Neutrophil (primary cell): ENCODE data around the gene KCNAB2.

ENCODE experiments used
- H3K27ac ChIP-seq: fragments of 200-600 bp; sonication (generic); 2 replicates; pipeline ENCODE4 v1.5.1; 2016; ENCODE audit warnings: mild to moderate bottlenecking, moderate library complexity
- H3K27me3 ChIP-seq: fragments of 200-600 bp; sonication (generic); 2 replicates; pipeline ENCODE4 v1.6.0; 2016; ENCODE audit warnings: mild to moderate bottlenecking
- H3K36me3 ChIP-seq: fragments of 200-600 bp; sonication (generic); 2 replicates; pipeline ENCODE4 v1.5.1; 2017
- H3K4me1 ChIP-seq, 2 experiments: fragments of 200-600 bp in 1 of 2; sonication (generic) in 1 of 2; 1 replicate in 1 of 2; 2 replicates in 1 of 2; pipeline versions ENCODE4 v1.5.1 to v1.6.1; 2013 to 2016; ENCODE audit warnings: low read depth in 1 of 2, low read length in 1 of 2, mild to moderate bottlenecking in 1 of 2, moderate library complexity in 1 of 2; ENCODE audit not compliant: control insufficient read depth in 1 of 2, insufficient read depth in 1 of 2
- H3K4me3 ChIP-seq, 2 experiments: fragments of 200-600 bp in 1 of 2; sonication (generic) in 1 of 2; 1 replicate in 1 of 2; 2 replicates in 1 of 2; pipeline ENCODE4 v1.5.1; 2013 to 2016; ENCODE audit warnings: low read depth in 1 of 2, low read length in 1 of 2, mild to moderate bottlenecking in 1 of 2, moderate library complexity in 1 of 2
- H3K9me3 ChIP-seq: fragments of 200-600 bp; sonication (generic); 2 replicates; pipeline ENCODE4 v1.5.1; 2016
- CTCF ChIP-seq: fragments of 200-600 bp; sonication (generic); IDR thresholded peaks from 2 replicates; pipeline ENCODE4 v1.5.1; 2016; ENCODE audit warnings: antibody characterized with exemption

The KCNAB2 gene

GRCh38 chr1:6103854-6104530 is 58.3 kb downstream of the KCNAB2 start:
- Histone ChIP-seq H3K4me1 (no peaks in the 10 kb centered on the region), H3K27ac (no peak overlapping the region), H3K4me3 (no peak overlapping the region), H3K36me3 (peaks cover 12% of the 10 kb centered on the region), H3K27me3 (peaks cover 17% of the 10 kb centered on the region), H3K9me3 (no peaks in the 10 kb centered on the region)
- TF ChIP-seq CTCF: no peak

GRCh38 chr1:6104631-6105030 is 58.9 kb downstream of the KCNAB2 start:
- Histone ChIP-seq H3K27me3 (peaks cover 23% of the 10 kb centered on the region), H3K36me3 (peaks cover 5% of the 10 kb centered on the region)
- no peak for TF ChIP-seq CTCF

GRCh38 chr1:6105218-6105679 is 59.6 kb downstream of the KCNAB2 start:
- H3K27me3 ChIP-seq: peaks cover 27% of the 10 kb centered on the region
- no peaks in the 10 kb centered on the region for H3K36me3 ChIP-seq
- H3K4me3 ChIP-seq: no peak overlapping the region
- no peaks in the 10 kb centered on the region for H3K9me3 ChIP-seq
- no peak overlapping the region for H3K27ac ChIP-seq
- H3K4me1 ChIP-seq: no peaks in the 10 kb centered on the region
- TF ChIP-seq CTCF: no peak

More at GRCh38 chr1:6104631-6105030, 58.9 kb downstream of the KCNAB2 start:
- H3K4me1 ChIP-seq: no peaks in the 10 kb centered on the region
- no peak overlapping the region for H3K27ac ChIP-seq
- H3K4me3 ChIP-seq: no peak overlapping the region
- no peaks in the 10 kb centered on the region for H3K9me3 ChIP-seq

- Histone ChIP-seq H3K27ac (no peak overlapping the region), H3K4me1 (no peaks in the 10 kb centered on the region), H3K27me3 (peaks cover 27% of the 10 kb centered on the region), H3K4me3 (no peak overlapping the region), H3K9me3 (no peaks in the 10 kb centered on the region), H3K36me3 (no peaks in the 10 kb centered on the region)
- TF ChIP-seq CTCF: no peak
Observed at GRCh38 chr1:6105763-6106162, 60.1 kb downstream of the KCNAB2 start.

GRCh38 chr1:6106321-6106731 is 60.6 kb downstream of the KCNAB2 start:
- peaks cover 25% of the 10 kb centered on the region for H3K27me3 ChIP-seq
- no peaks in the 10 kb centered on the region for H3K9me3 ChIP-seq
- H3K4me1 ChIP-seq: no peaks in the 10 kb centered on the region

More at GRCh38 chr1:6106321-6106731, 60.6 kb downstream of the KCNAB2 start:
- no peak overlapping the region for H3K27ac ChIP-seq
- no peaks in the 10 kb centered on the region for H3K36me3 ChIP-seq
- TF ChIP-seq CTCF: no peak
- H3K4me3 ChIP-seq: no peak overlapping the region
